Activated CD4-positive, alpha-beta memory T cell treated with anti-CD3 and anti-CD28 coated beads for 36 hours (primary cell): ENCODE data around the gene ABTB2. TPM values are rescaled to one million over a fixed set of nuclear protein-coding genes. Genes with fewer than 3 reads are reported as not detected.
A peak's percentile ranks its signal among the peaks of the same experiment; 100 is the strongest.

ENCODE experiments used
- CTCF ChIA-PET: fragments of 350-600 bp; sonication (Branson Sonifier 250); formaldehyde crosslinking; loops from one replicate; lab custom pipeline; 2021; ENCODE audit warnings: antibody characterized with exemption, inconsistent platforms; lab: Charles Lee
- POLR2A ChIA-PET: fragments of 350-600 bp; sonication (Branson Sonifier 250); formaldehyde crosslinking; loops from one replicate; lab custom pipeline; 2021; ENCODE audit warnings: antibody characterized with exemption; lab: Charles Lee
- DNase-seq: peaks from one replicate; pipeline ENCODE4 v3.0.0-alpha.2; 2020
- H3K27ac Mint-ChIP-seq: one replicate; pipeline ENCODE4 v1.8.0; 2021; ENCODE audit warnings: mixed read lengths
- H3K27me3 Mint-ChIP-seq: one replicate; pipeline ENCODE4 v1.8.0; 2021; ENCODE audit warnings: mixed read lengths
- H3K36me3 Mint-ChIP-seq: one replicate; pipeline ENCODE4 v1.8.0; 2021; ENCODE audit warnings: mixed read lengths
- H3K4me1 Mint-ChIP-seq: one replicate; pipeline ENCODE4 v1.8.0; 2021; ENCODE audit warnings: low read depth, mixed read lengths
- H3K4me3 Mint-ChIP-seq: one replicate; pipeline ENCODE4 v1.8.0; 2021; ENCODE audit warnings: mild to moderate bottlenecking, mixed read lengths
- H3K9me3 Mint-ChIP-seq: one replicate; pipeline ENCODE4 v1.8.0; 2021; ENCODE audit warnings: mixed read lengths
- intact Hi-C: fragments of 100-400 bp; cut with micrococcal nuclease; formaldehyde crosslinking; loops from one replicate; pipeline ENCODE4 v1.15.1; 2023
- total RNA-seq, 2 experiments: library from RNA; stranded (reverse); gene quantifications; one replicate each; pipeline ENCODE4 v1.2.3, GENCODE V29; 2021

Gene ABTB2
- total RNA-seq, 2 experiments from 2014 or later, result 1.8 to 1.9 TPM

GRCh38 chr11:34176751-34177209 lies 181.0 kb downstream of the ABTB2 start:
- intact Hi-C loops, result no loop called here
- ChIA-PET CTCF (interaction anchor here (0.6 to 9.2 kb wide), 4 partner anchors 38 to 315 kb away, joined by 3 to 167 read pairs (median 4); partner anchors contain the start of gene ABTB2), POLR2A (interaction anchor here (1.2 kb wide), 1 partner anchor 57 kb away, joined by 4 read pairs; no protein-coding TSS in a partner anchor)
- Mint-ChIP-seq H3K4me3 (no peak overlapping the region), H3K36me3 (no peaks in the 10 kb centered on the region), H3K4me1 (peaks cover 24% of the 10 kb centered on the region), H3K27me3 (peaks cover 2% of the 10 kb centered on the region), H3K27ac (no peak overlapping the region), H3K9me3 (no peaks in the 10 kb centered on the region)
- DNase-seq, result no peak

DNA sequence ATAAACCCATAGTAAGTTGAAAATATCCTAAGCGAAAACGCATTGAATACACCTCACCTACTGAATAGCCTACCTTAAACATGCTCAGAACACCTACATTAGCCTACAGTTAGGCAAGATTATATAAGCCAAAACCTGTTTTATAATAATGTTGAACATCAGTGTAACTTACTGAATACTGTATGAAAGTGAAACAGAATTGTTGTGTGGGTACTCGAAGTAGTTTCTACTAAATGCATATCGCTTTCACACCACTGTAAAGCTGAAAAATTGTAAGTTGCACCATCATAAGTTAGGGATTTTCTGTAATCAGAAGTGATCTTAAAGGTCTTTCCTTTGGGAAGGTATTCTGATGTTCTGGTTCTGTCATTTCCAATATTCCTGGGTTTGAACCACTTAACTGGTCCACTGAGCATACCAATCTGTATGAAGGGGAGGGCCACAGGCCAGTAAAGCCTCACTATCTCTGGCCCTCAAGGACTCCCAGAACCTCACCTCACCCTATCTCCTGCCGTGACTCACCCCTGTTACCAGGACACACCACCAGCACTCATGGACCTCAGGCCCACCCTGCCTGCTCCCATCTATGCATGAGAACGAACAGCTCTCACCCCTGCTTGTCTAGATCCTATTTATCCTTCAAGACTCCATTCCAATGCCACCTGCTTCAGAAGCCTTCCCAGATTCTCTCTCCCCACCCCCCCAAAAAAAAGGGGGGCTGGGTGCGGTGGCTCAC lies 182.4 kb downstream of the ABTB2 start:
- Mint-ChIP-seq H3K9me3 (no peaks in the 10 kb centered on the region), H3K27me3 (peaks cover 2% of the 10 kb centered on the region), H3K27ac (no peak overlapping the region), H3K36me3 (no peaks in the 10 kb centered on the region), H3K4me1 (peaks cover 18% of the 10 kb centered on the region), H3K4me3 (no peak overlapping the region)
- DNase-seq, result no peak
- intact Hi-C loops, result loop anchor here (2.0 kb wide), 2 partner anchors 39 to 75 kb away; no protein-coding TSS in a partner anchor
- CTCF ChIA-PET, result interaction anchor here (1.2 to 9.2 kb wide), 13 partner anchors 11 to 318 kb away, joined by 3 to 167 read pairs (median 13); partner anchors contain the start of gene ABTB2
- POLR2A ChIA-PET, result interaction anchor here (1.2 to 2.1 kb wide), 2 partner anchors 59 to 180 kb away, joined by 3 to 5 read pairs; no protein-coding TSS in a partner anchor

DNA sequence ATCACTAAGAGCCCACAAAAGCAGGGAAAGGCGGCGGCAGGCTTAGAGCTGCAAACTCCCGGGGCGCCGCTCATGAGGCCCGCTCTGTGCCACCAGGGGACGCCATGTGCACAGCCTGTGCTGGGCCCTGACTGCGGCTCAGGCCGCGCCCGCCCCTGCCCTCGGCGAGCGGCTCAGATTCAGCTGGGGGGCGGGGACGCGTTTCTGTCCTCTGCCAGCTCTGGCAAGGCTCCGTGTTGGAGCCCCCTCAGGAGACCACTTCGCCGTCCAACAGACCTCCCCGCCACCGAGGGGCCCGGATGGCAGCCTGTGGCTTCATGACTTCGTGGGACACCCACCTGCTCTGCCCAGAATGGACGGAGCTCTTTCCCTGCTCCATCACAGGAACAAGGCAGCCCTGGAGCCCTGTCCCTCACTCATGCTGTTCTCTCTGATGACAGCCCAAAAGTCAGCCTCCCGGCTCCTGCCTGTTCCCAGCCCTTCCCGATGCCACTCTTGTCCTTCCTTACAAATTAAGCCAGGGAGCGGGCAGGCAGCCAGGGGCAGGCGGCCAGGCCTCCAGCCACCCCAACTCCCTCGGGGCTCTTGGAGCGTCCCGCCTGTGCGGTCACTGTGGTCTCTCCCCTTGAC lies 183.3 kb downstream of the ABTB2 start:
- H3K9me3 Mint-ChIP-seq, result no peaks in the 10 kb centered on the region
- DNase-seq, result peak; percentile 88
- H3K36me3 Mint-ChIP-seq, result no peaks in the 10 kb centered on the region
- ChIA-PET CTCF (interaction anchor here (0.6 to 9.2 kb wide), 61 partner anchors 8 to 318 kb away, joined by 3 to 167 read pairs (median 4); partner anchors contain the start of gene ABTB2), POLR2A (interaction anchor here (1.0 to 2.1 kb wide), 4 partner anchors 40 to 183 kb away, joined by 3 to 10 read pairs (median 4); partner anchors contain the start of gene ABTB2)
- H3K4me3 Mint-ChIP-seq, result no peak overlapping the region
- H3K4me1 Mint-ChIP-seq, result peaks cover 15% of the 10 kb centered on the region
- H3K27ac Mint-ChIP-seq, result no peak overlapping the region
- intact Hi-C loops, result loop anchor here (1.0 to 5.0 kb wide), 4 partner anchors 40 to 185 kb away; no protein-coding TSS in a partner anchor
- peaks cover 2% of the 10 kb centered on the region for H3K27me3 Mint-ChIP-seq

DNA sequence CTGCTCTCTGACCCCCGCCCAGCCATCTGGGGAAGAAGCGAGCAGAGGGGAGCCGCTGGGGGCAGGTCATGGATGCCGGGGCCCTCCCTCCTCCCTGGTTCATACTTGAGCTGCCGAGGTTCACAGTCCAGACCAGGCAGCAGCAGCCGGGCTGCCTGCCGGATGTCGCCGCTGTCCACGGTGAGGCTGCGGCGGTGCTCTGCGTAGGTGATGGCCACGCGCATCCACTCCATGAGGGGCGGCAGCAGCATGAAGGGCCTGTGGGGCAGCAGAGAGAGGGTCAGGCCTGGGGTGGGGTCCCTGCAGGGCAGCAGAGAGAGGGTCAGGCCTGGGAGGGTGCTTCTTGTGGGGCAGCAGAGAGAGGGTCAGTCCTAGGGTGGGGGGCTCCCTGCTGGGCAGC lies 184.8 kb downstream of the ABTB2 start:
- Mint-ChIP-seq H3K4me3 (no peak overlapping the region), H3K9me3 (no peaks in the 10 kb centered on the region), H3K27ac (no peak overlapping the region), H3K27me3 (peaks cover 2% of the 10 kb centered on the region), H3K4me1 (peaks cover 15% of the 10 kb centered on the region), H3K36me3 (no peaks in the 10 kb centered on the region)
- ChIA-PET POLR2A (no interaction called here), CTCF (interaction anchor here (1.5 to 9.2 kb wide), 7 partner anchors 13 to 294 kb away, joined by 3 to 167 read pairs (median 10); partner anchors contain the start of gene ABTB2)
- no peak for DNase-seq
- intact Hi-C loops, result loop anchor here (1.0 to 5.0 kb wide), 2 partner anchors 176 to 295 kb away; no protein-coding TSS in a partner anchor

GRCh38 chr11:34169686-34170085 lies 188.1 kb downstream of the ABTB2 start:
- ChIA-PET POLR2A (no interaction called here), CTCF (interaction anchor here (1.4 kb wide), 1 partner anchor 19 kb away, joined by 4 read pairs; no protein-coding TSS in a partner anchor)
- Mint-ChIP-seq H3K4me1 (peaks cover 1% of the 10 kb centered on the region), H3K27ac (no peak overlapping the region), H3K4me3 (no peak overlapping the region), H3K36me3 (no peaks in the 10 kb centered on the region), H3K27me3 (no peaks in the 10 kb centered on the region), H3K9me3 (no peaks in the 10 kb centered on the region)
- DNase-seq, result no peak
- intact Hi-C loops, result loop anchor here (5.0 kb wide), 1 partner anchor 172 kb away; no protein-coding TSS in a partner anchor

- Mint-ChIP-seq H3K4me1 (no peaks in the 10 kb centered on the region), H3K9me3 (no peaks in the 10 kb centered on the region), H3K27ac (no peak overlapping the region), H3K4me3 (no peak overlapping the region), H3K27me3 (no peaks in the 10 kb centered on the region), H3K36me3 (no peaks in the 10 kb centered on the region)
- intact Hi-C loops, result no loop called here
- no peak for DNase-seq
- ChIA-PET CTCF (interaction anchor here (0.6 kb wide), 1 partner anchor 340 kb away, joined by 4 read pairs; no protein-coding TSS in a partner anchor), POLR2A (no interaction called here)
These were observed 189.0 kb downstream of the ABTB2 start for GRCh38 chr11:34168642-34169420.

- H3K27ac Mint-ChIP-seq, result no peak overlapping the region
- no peak overlapping the region for H3K4me3 Mint-ChIP-seq
- no peaks in the 10 kb centered on the region for H3K9me3 Mint-ChIP-seq
- no peaks in the 10 kb centered on the region for H3K36me3 Mint-ChIP-seq
- no peaks in the 10 kb centered on the region for H3K4me1 Mint-ChIP-seq
- DNase-seq, result no peak
- ChIA-PET POLR2A (no interaction called here), CTCF (no interaction called here)
- H3K27me3 Mint-ChIP-seq, result no peaks in the 10 kb centered on the region
- intact Hi-C loops, result no loop called here
These were observed 189.8 kb downstream of the ABTB2 start for GRCh38 chr11:34167961-34168360.

- Mint-ChIP-seq H3K9me3 (no peaks in the 10 kb centered on the region), H3K4me1 (peaks cover under 1% of the 10 kb centered on the region), H3K36me3 (no peaks in the 10 kb centered on the region), H3K27ac (no peak overlapping the region), H3K4me3 (no peak overlapping the region), H3K27me3 (no peaks in the 10 kb centered on the region)
- ChIA-PET CTCF (no interaction called here), POLR2A (no interaction called here)
- intact Hi-C loops, result no loop called here
- DNase-seq, result no peak
These were observed 190.7 kb downstream of the ABTB2 start for GRCh38 chr11:34166806-34167740.

- peaks cover 10% of the 10 kb centered on the region for H3K4me1 Mint-ChIP-seq
- POLR2A ChIA-PET, result no interaction called here
- H3K27me3 Mint-ChIP-seq, result no peaks in the 10 kb centered on the region
- no peak overlapping the region for H3K27ac Mint-ChIP-seq
- H3K4me3 Mint-ChIP-seq, result no peak overlapping the region
- DNase-seq, result no peak
- no peaks in the 10 kb centered on the region for H3K9me3 Mint-ChIP-seq
- intact Hi-C loops, result no loop called here
- CTCF ChIA-PET, result interaction anchor here (1.0 to 1.8 kb wide), 2 partner anchors 8 to 193 kb away, joined by 3 to 9 read pairs; no protein-coding TSS in a partner anchor
- no peaks in the 10 kb centered on the region for H3K36me3 Mint-ChIP-seq
These were observed 191.8 kb downstream of the ABTB2 start for GRCh38 chr11:34165786-34166555.

DNA sequence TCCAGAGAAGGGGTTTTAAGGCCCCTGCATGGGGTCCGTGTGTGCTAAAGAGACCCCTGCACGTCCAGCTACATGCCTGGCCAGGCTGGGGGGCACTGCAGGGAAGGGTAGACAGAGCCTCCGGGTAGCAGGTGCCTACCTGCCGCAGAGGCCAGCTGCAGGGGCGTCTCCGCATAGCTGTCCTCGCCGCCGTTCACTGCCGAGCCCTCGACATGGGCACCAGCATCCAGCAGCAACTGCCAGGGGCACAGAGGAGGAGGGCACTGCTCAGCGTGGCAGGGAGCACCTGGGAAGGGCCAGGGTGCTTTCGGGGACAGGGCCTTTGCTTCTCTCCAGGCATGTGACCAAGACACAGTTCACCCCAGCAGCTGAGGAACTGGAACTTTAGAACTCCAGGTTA lies 192.7 kb downstream of the ABTB2 start:
- POLR2A ChIA-PET, result no interaction called here
- Mint-ChIP-seq H3K27ac (no peak overlapping the region), H3K4me1 (peaks cover 10% of the 10 kb centered on the region), H3K27me3 (no peaks in the 10 kb centered on the region), H3K36me3 (no peaks in the 10 kb centered on the region), H3K9me3 (no peaks in the 10 kb centered on the region), H3K4me3 (no peak overlapping the region)
- CTCF ChIA-PET, result interaction anchor here (1.8 kb wide), 1 partner anchor 9 kb away, joined by 9 read pairs; no protein-coding TSS in a partner anchor
- intact Hi-C loops, result no loop called here
- DNase-seq, result no peak
